PC-3 (cell line): Measurements from ENCODE around the gene PTPRD. TPM values are rescaled to one million over a fixed set of nuclear protein-coding genes. Genes with fewer than 3 reads are reported as not detected.

Experiments
- ATAC-seq: fragments of 200-7000 bp; cut with Tn5 transposase; 2 replicates; pipeline ENCODE4 v1.9.1; 2020; ENCODE audit warnings: mild to moderate bottlenecking, moderate library complexity
- BruUV-seq: library from RNA; stranded (reverse); fragments of 400-500 nt; replicated peaks from 2 replicates; lab custom pipeline; 2021; lab: Mats Ljungman, UMichigan
- CTCF ChIA-PET: fragments of 300-600 bp; sonication (Branson Sonifier 250); formaldehyde crosslinking; loops from one replicate; lab custom pipeline; 2022; ENCODE audit warnings: antibody characterized with exemption; lab: Charles Lee
- POLR2A ChIA-PET: fragments of 300-600 bp; sonication (Branson Sonifier 250); formaldehyde crosslinking; loops from one replicate; lab custom pipeline; 2022; ENCODE audit warnings: antibody characterized with exemption; ENCODE audit not compliant: unreplicated experiment; lab: Charles Lee
- DNase-seq: peaks from one replicate; pipeline ENCODE4 v3.0.0-alpha.2; 2015
- H2AFZ ChIP-seq: fragments of 300-600 bp; sonication (generic); 2 replicates; pipeline ENCODE4 v1.6.0; 2016; ENCODE audit warnings: antibody characterized with exemption, low read length
- H3F3A ChIP-seq: fragments of 300-600 bp; sonication (generic); one replicate; pipeline ENCODE4 v1.6.0; 2017; ENCODE audit warnings: antibody characterized with exemption, low read length, control low read depth, mild to moderate bottlenecking; ENCODE audit not compliant: unreplicated experiment
- H3K27ac ChIP-seq: fragments of 300-600 bp; sonication (generic); 2 replicates; pipeline ENCODE4 v1.5.1; 2016; ENCODE audit warnings: mild to moderate bottlenecking, low read length
- H3K27me3 ChIP-seq: fragments of 300-600 bp; sonication (generic); 2 replicates; pipeline ENCODE4 v1.6.1; 2016; ENCODE audit warnings: low read length, mixed read lengths
- H3K36me3 ChIP-seq: fragments of 300-600 bp; sonication (generic); 2 replicates; pipeline ENCODE4 v1.6.1; 2016; ENCODE audit warnings: low read depth, mixed run types, low read length, mixed read lengths
- H3K4me1 ChIP-seq: fragments of 300-600 bp; sonication (generic); 2 replicates; pipeline ENCODE4 v1.5.1; 2016; ENCODE audit warnings: low read length; ENCODE audit not compliant: insufficient read depth
- H3K4me2 ChIP-seq: fragments of 300-600 bp; sonication (generic); 2 replicates; pipeline ENCODE4 v1.6.0; 2016; ENCODE audit warnings: low read length
- H3K4me3 ChIP-seq: fragments of 300-600 bp; sonication (generic); 2 replicates; pipeline ENCODE4 v1.5.1; 2016; ENCODE audit warnings: mild to moderate bottlenecking, low read length, mixed read lengths
- H3K79me2 ChIP-seq: fragments of 300-600 bp; sonication (generic); 2 replicates; pipeline ENCODE4 v1.6.1; 2017; ENCODE audit warnings: low read length, mixed read lengths
- H3K9ac ChIP-seq: fragments of 300-600 bp; sonication (generic); 2 replicates; pipeline ENCODE4 v1.6.0; 2016; ENCODE audit warnings: mild to moderate bottlenecking, low read length
- H3K9me2 ChIP-seq: fragments of 300-600 bp; sonication (generic); replicated peaks from 2 replicates; pipeline ENCODE4 v1.6.1; 2016; ENCODE audit warnings: mixed run types, low read length, mixed read lengths
- H3K9me3 ChIP-seq: fragments of 300-600 bp; sonication (generic); 2 replicates; pipeline ENCODE4 v1.6.1; 2016; ENCODE audit warnings: low read length, mixed read lengths
- H4K20me1 ChIP-seq: fragments of 300-600 bp; sonication (generic); 2 replicates; pipeline ENCODE4 v1.6.1; 2016; ENCODE audit warnings: low read length, mixed read lengths
- CTCF ChIP-seq: fragments of 300-600 bp; sonication (generic); conservative IDR thresholded peaks from 2 replicates; pipeline ENCODE4 v1.5.1; 2017; ENCODE audit warnings: antibody characterized with exemption, low read depth, mild to moderate bottlenecking, low read length
- EZH2 ChIP-seq: fragments of 300-600 bp; sonication (generic); IDR thresholded peaks from one replicate; pipeline ENCODE4 v1.6.1; 2017; ENCODE audit warnings: antibody characterized with exemption, mild to moderate bottlenecking, low read length; ENCODE audit not compliant: unreplicated experiment
- EZH2phosphoT487 ChIP-seq: fragments of 300-600 bp; sonication (generic); IDR thresholded peaks from 2 replicates; pipeline ENCODE4 v1.6.1; 2018; ENCODE audit warnings: mild to moderate bottlenecking, antibody characterized with exemption, low read length, borderline replicate concordance
- intact Hi-C: fragments of 100-400 bp; cut with micrococcal nuclease; formaldehyde crosslinking; loops from 2 replicates; pipeline ENCODE4 v1.9.0; 2023
- total RNA-seq: library from RNA; depleted of rRNA; stranded (reverse); fragments of >200 nt; gene quantifications from 2 replicates; pipeline ENCODE4 v1.2.3, GENCODE V29; 2014

The PTPRD gene
- total RNA-seq, 1 experiment from 2014 or later: not detected

GRCh38 chr9:8491563-8491962 is 2121.2 kb downstream of the PTPRD start:
- BruUV-seq: no TSS peak

GRCh38 chr9:8489835-8490234 is 2123.0 kb downstream of the PTPRD start:
- ATAC-seq (no peak), DNase-seq (no peak)
- H3K27me3 ChIP-seq: no peaks in the 10 kb centered on the region
- H4K20me1 ChIP-seq: no peaks in the 10 kb centered on the region
- POLR2A ChIA-PET: no interaction called here
- no peaks in the 10 kb centered on the region for H3K79me2 ChIP-seq
- H3K4me3 ChIP-seq: no peak overlapping the region
- H3K9ac ChIP-seq: no peak overlapping the region
- no peaks in the 10 kb centered on the region for H3K4me1 ChIP-seq
- CTCF ChIA-PET: no interaction called here
- H3K4me2 ChIP-seq: no peak overlapping the region
- no TSS peak for BruUV-seq
- H3K27ac ChIP-seq: no peak overlapping the region
- no peaks in the 10 kb centered on the region for H3K9me3 ChIP-seq
- H3K9me2 ChIP-seq: no peaks in the 10 kb centered on the region
- no peaks in the 10 kb centered on the region for H3K36me3 ChIP-seq
- H2AFZ ChIP-seq: no peak overlapping the region
- H3F3A ChIP-seq: no peaks in the 10 kb centered on the region
- TF ChIP-seq EZH2: no peak
- no peak for TF ChIP-seq EZH2phosphoT487
- TF ChIP-seq CTCF: no peak
- intact Hi-C loops: no loop called here

More at GRCh38 chr9:8491563-8491962, 2121.2 kb downstream of the PTPRD start:
- Histone ChIP-seq H3K9ac (no peak overlapping the region), H3K79me2 (no peaks in the 10 kb centered on the region), H3K36me3 (no peaks in the 10 kb centered on the region), H3K27ac (no peak overlapping the region), H3K4me1 (no peaks in the 10 kb centered on the region), H3K27me3 (no peaks in the 10 kb centered on the region), H3K9me2 (no peaks in the 10 kb centered on the region), H3K4me2 (no peak overlapping the region), H3K9me3 (no peaks in the 10 kb centered on the region), H3K4me3 (no peak overlapping the region), H2AFZ (no peak overlapping the region), H4K20me1 (no peaks in the 10 kb centered on the region), H3F3A (no peaks in the 10 kb centered on the region)
- TF ChIP-seq CTCF (no peak), EZH2phosphoT487 (no peak), EZH2 (no peak)
- intact Hi-C loops: no loop called here
- DNase-seq (no peak), ATAC-seq (no peak)
- ChIA-PET CTCF (no interaction called here), POLR2A (no interaction called here)

- TF ChIP-seq CTCF (no peak), EZH2phosphoT487 (no peak), EZH2 (no peak)
- ATAC-seq (no peak), DNase-seq (no peak)
- no peak overlapping the region for H3K9ac ChIP-seq
- no peaks in the 10 kb centered on the region for H3K4me1 ChIP-seq
- H3K27ac ChIP-seq: no peak overlapping the region
- no peaks in the 10 kb centered on the region for H3K79me2 ChIP-seq
- intact Hi-C loops: no loop called here
- H4K20me1 ChIP-seq: no peaks in the 10 kb centered on the region
- H3K9me3 ChIP-seq: no peaks in the 10 kb centered on the region
- H2AFZ ChIP-seq: no peak overlapping the region
- no peaks in the 10 kb centered on the region for H3K9me2 ChIP-seq
- no peaks in the 10 kb centered on the region for H3K36me3 ChIP-seq
- no peak overlapping the region for H3K4me3 ChIP-seq
- no peaks in the 10 kb centered on the region for H3K27me3 ChIP-seq
- CTCF ChIA-PET: no interaction called here
- no TSS peak for BruUV-seq
- no peak overlapping the region for H3K4me2 ChIP-seq
- POLR2A ChIA-PET: no interaction called here
- H3F3A ChIP-seq: no peaks in the 10 kb centered on the region
Observed at GRCh38 chr9:8486095-8486494, 2126.7 kb downstream of the PTPRD start.
